GM19328 (cell line): Measurements from ENCODE around the gene SLAMF6.

Experiments used
- ATAC-seq: cut with Tn5 transposase; IDR thresholded peaks from one replicate; pipeline ENCODE4 v1.9.1; 2021; ENCODE audit warnings: mild to moderate bottlenecking, moderate library complexity; ENCODE audit not compliant: unreplicated experiment

SLAMF6 gene

GRCh38 chr1:160474392-160475242 lies 48.4 kb downstream of the SLAMF6 start:
- no peak for ATAC-seq

DNA sequence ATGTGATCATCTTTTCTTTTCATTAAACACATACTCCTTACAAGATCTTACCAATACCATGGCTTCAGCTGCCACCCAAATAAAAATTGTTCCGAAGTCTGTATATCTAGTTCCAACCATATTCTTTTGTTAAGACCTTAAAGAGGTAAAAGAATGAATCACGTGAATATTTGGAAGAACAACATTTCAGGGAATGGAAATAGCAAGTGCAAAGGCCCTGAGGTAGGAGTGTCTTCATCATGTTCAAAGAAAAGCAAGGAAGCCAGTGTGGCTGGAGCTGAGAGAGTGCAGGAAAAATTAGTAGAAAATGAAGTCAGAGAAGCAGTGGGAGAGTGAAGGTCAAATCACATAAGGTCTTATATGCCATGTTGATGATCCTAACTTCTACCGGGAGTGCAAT lies 50.9 kb downstream of the SLAMF6 start:
- no peak for ATAC-seq

- no peak for ATAC-seq
These were observed 51.8 kb downstream of the SLAMF6 start for GRCh38 chr1:160471253-160471652.

DNA sequence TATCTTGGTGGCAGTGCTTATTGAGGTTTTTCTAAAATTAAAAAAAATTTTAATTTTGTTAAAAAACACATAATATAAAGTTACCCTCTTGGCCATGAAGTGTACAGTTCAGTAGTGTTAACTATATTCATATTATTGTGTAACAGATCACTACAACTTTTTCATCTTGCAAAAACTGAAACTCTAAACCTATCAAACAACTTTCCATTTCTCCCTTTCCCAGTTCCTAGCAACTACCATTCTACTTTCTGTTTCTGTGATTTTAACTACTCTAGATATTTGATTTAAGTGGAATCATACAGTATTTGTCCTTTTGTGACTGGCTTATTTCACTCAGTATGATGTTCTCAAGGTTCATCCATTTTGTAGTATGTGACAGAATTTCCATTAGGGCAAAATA lies 55.5 kb downstream of the SLAMF6 start:
- ATAC-seq, result no peak

DNA sequence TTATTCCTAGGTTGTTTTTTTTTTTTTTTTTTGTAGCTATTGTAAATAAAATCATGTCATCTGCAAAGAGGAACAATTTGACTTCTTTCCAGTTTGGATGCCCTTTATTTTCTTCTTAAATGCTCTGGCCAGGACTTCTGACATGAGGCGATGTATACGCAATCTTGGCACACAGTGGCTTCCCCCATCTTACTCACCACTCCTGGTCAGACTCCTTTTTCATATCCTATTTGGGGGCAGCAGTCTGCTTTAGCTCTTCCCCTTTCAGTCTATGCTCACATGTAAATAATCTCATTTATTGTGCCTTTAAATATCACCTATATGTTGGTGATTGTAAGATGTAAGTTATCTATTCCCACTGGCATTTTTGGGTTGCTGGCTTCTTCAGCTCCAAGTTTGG lies 56.1 kb downstream of the SLAMF6 start:
- no peak for ATAC-seq

DNA sequence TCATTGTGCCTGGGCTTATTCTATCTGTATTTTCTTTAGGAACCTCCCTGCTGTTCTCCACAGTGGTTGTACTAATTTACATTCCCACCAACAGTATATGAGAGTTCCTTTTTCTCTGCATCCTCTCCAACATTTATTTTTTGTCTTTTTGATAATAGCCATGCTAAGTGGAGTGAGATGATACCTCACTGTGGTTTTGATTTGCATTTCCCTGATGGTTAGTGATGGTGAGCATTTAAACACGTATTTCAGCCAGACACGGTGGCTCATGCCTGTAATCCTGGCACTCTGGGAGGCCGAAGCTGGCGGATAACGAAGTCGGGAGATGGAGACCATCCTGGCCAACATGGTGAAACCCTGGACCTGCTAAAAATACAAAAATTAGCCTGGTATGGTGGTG lies 57.9 kb downstream of the SLAMF6 start:
- ATAC-seq, result no peak

GRCh38 chr1:160460683-160461287 lies 62.3 kb downstream of the SLAMF6 start:
- ATAC-seq, result no peak

DNA sequence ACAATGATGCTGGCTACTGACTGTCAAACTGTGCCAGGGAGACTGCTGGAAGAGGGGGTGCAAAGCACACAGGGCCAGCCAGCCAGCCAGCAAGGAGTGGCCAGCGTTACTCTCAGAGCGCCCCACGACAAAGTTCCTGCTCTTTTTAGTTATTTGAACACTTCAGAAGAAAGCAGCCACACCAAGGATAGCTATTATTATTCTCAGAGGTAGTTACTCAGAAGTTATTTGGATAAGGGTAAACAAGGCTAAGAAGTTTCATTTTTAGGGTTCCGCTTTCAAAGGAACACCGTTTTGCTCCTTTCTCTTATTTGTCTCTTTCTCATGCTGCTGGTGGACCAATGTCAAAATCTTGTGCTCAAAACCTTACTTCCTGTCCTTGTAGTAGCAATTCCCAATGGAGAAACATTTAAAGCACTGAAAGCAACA lies 62.8 kb downstream of the SLAMF6 start:
- ATAC-seq, result no peak

GRCh38 chr1:160459687-160460086 lies 63.4 kb downstream of the SLAMF6 start:
- ATAC-seq, result no peak

DNA sequence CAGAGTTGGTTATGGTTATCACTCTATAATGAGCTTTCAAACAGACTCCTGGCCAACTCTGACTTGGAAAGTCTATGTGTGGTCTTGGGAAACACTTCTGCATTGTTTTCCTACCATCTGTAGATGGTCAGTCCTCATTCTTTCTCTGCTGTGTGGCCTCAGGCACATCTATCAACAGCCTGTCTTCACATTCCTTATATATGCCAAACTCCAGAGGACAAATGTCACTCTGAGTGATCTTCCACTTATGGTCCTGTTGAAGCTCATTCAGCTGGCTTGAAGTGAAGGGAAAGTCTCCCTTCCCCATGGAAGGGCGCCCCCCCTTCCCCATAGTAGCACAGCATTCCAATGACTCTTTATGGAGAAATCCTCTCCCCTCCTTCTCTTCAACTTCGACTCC lies 64.0 kb downstream of the SLAMF6 start:
- ATAC-seq, result no peak

DNA sequence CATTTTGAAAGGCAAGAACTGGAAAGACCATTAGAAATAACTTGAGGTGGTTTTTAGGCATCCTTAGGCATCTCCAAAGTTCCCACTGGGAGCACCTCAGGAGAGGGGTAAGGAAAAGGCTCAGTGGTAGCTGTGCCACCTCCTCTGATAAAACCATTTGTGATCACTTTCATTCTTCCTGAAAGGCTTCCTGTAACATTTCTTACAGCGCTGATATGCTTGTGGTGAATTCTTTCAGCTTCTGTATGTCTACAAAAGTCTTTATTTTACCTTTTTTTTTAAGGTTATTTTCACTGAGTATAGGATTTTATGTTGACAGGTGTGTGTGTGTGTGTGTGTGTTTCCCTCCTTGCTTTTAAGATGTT lies 67.9 kb downstream of the SLAMF6 start:
- no peak for ATAC-seq

DNA sequence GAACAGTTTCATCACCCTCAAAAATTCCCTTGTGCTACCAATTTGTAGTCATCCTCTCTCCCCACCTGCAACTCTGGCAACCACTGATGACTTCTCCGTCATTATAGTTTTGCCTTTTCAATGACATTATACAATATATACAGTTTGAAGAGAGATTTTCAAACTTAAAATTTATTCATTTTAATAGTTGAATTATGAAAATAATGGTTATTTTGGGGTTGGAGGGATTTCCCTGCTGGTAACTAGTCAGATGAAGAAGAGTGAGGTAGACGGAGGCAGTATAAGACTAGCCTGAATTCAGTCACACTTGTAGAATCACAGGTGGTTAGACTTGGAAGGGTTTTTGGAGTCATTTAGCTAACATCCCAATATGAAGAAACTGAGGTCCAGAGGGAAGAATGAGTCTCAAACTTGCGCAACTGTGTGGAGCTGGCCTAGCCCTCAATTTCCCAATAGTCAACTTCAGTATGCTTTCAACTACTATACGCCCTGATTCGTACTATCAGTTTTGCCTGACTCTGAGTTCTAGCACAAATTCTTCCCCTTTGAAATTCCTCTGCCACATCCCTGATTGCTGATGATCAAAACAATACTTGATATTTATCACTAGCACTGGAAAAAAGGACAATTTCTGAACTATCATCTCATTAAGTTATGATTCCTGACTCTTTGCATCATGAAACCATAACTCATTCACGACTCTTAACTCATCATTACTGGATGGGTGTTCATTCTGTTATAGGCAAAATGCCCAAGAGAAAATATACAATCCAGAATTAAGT lies 68.5 kb downstream of the SLAMF6 start:
- no peak for ATAC-seq

DNA sequence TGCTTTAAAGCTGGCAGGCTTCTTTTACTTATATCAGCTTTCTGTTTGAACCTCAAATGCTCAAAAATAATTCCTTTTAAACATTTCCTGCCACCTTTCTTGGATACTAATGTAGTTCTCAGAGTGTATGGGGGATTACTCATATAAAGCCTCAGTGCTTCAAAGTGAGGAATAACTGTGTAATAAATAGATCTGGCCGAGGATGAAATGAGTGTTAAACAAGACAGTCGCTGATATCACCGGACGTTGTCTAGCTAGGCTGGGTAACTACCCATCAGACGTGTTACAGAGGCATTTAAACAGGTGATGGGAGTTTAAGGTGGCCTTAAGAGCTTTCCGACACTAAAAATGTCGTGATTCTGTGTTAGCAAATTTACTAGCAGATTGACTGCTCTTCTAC lies 69.6 kb downstream of the SLAMF6 start:
- ATAC-seq, result no peak

- no peak for ATAC-seq
These were observed 71.2 kb downstream of the SLAMF6 start for GRCh38 chr1:160451859-160452232.

GRCh38 chr1:160451119-160451858 lies 71.8 kb downstream of the SLAMF6 start:
- ATAC-seq, result no peak

- ATAC-seq, result no peak
These were observed 73.6 kb downstream of the SLAMF6 start for GRCh38 chr1:160449494-160449893.

DNA sequence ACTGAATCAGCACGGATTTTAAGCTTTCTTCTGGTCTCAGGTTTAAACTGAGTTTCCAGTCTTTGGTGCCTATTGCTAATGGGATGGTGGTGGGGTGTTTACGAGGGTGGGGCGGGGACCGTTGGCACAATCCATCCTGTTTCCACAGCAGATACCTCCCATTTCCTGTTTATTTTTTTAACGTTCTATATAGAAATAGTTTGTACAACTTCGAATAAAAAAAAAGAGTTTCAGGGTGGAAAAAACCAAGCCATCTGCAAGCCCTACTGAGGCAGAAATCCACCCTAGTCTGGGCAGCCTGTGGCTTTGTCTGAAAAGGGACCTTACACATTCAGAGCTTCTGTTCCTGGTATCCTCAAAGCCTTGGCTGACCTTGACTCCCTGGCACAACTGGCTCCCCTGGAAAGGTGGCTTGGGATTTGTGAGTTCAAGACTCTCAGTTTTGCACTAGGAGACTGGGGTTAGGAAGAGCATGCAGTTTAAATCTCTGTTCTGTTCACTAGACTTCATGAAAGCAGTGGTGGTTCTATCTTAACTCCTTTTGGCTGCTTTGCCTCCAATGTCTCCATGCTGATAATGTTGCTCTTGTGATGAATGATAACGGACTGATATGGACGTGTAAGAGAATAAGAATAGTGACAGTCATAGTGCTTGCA lies 76.0 kb downstream of the SLAMF6 start:
- no peak for ATAC-seq

GRCh38 chr1:160439718-160440117 lies 83.3 kb downstream of the SLAMF6 start:
- no peak for ATAC-seq

- no peak for ATAC-seq
These were observed 84.1 kb downstream of the SLAMF6 start for GRCh38 chr1:160438935-160439334.

DNA sequence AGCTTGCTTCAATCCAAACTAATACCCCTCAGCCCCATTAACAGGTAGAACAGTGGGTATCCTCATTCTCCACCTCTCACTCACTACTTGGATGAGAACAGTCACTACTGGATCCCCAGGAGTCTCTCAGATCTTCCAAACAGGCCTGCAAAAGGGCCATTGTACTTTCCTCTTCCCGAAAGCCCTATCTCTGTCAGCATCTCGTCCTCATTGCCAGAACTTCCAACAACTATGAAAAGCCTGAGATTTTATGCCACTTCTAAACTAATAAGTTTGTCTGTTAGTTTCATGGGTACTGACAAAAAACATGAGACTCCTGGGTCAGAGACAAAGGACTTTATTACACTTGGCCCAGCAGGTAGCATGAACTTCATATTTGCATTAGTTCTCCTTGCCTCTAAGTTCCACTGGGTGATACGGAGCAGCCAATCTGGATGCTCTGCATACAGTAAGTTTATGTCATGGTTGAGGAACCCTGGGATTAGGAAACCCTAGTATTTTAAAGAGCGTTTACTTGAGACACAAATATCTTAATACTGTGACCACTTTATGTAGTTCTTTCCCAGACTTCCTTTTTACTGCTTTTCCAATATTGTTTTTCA lies 84.6 kb downstream of the SLAMF6 start:
- ATAC-seq, result no peak
